ENCODE data around the gene TXNRD2.
"Not testable (repeated sequence)": the region's sequence is repeated elsewhere in the genome, so short reads cannot be mapped to it uniquely, and the experiment has no call there.

TXNRD2 gene

DNA sequence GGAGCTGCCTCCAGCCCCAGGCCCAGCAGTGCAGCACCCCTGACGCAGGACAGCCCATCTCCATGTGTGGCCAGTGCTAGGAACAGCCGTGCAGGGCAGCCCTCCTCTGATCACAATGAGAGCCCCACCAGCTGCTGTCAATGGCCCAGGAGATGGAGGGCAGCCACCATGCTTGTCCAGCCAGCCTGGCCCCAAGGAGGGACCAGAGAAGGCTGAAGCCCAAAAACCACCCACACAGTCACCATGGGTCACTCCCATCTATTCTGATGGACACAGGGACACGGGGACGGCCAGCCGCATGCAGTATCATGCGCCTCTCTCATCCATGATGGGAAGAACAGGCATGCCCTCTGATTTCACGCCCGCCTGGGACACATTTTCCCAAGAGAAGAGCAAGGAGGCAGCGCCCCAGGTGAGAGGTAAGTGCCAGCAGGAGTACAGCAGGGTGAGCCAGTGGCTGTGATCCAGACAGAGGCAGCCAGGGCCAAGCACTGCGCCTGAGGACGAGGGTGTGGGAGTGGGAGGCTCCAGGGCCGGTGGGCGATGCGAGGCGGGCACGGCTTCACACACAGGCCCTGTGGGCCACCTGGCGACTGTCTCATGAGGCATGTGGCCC is 53.4 kb downstream of the TXNRD2 start:
- no peak for DNase-seq (ENCODE audit: low spot score)

GRCh38 chr22:19887256-19887985 is 54.2 kb downstream of the TXNRD2 start:
- no peak for DNase-seq (ENCODE audit: low spot score)

- DNase-seq (ENCODE audit: low spot score), result peak; percentile 68
These were observed 54.9 kb downstream of the TXNRD2 start for GRCh38 chr22:19886605-19887255.

- DNase-seq (ENCODE audit: low spot score), result no peak
These were observed 55.6 kb downstream of the TXNRD2 start for GRCh38 chr22:19885841-19886592.

- no peak for DNase-seq (ENCODE audit: low spot score)
These were observed 56.5 kb downstream of the TXNRD2 start for GRCh38 chr22:19884954-19885751.

- DNase-seq (ENCODE audit: low spot score), result no peak
These were observed 57.3 kb downstream of the TXNRD2 start for GRCh38 chr22:19884161-19884953.

DNA sequence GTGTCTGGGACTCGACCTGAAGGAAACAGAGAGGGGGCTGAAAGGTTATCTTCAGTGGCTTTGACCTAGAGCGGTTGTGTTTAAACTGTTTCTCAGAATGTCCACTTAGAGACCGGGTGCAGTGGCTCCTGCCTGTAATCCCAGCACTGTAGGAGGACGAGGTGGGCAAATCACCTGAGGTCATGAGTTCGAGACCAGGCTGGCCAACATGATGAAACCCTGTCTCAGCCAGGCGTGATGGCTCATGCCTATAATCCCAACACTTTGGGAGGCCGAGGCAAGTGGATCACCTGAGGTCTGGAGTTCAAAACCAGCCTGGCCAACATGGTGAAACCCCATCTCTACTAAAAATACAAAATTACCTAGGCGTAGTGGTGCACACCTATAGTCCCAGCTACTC is 58.2 kb downstream of the TXNRD2 start:
- not testable (repeated sequence) for DNase-seq (ENCODE audit: low spot score)

DNA sequence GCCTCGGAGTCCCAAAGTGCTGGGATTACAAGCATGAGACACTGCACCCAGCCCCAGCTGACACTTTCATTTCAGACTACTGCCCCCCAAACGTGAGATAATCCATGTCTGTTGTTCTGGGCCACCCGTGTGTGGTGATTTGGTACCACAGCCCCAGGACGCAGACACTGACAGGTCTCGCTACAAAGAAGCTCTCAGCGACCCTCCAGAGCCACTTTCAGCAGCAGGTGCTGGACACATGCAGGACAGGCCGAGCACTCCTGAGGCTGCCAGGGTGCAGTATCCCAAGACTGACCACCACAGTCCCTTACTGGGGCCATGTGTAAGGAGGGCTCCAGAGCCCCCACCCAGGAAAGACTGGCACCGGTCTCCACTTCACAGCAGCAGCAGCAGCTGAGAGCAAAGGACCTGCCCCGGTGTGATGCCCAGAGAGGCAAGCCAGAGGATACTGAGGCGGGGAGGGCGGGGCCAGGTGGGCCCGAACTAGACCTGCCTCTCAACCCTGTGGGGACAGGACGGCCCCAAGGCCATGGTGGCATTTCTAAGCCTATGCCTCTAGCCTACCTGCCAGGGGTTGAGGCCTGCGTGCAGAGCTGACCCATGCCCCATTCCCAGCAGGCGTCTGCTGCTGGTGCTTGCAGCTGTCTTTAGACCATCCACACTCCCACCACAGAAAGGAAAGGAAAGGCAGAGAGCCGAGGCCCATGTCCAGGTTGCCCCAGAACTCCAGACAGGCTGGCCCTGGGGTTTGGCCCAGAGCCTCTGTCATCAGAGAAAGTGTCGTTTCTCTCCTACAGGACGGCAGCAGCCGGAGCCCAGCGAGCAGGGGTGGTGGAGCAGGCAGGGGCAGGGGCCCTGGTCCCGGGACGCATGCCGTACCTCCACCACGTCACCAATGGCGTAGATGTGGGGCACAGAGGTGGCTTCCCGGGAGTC is 58.9 kb downstream of the TXNRD2 start:
- DNase-seq (ENCODE audit: low spot score), result no peak

DNA sequence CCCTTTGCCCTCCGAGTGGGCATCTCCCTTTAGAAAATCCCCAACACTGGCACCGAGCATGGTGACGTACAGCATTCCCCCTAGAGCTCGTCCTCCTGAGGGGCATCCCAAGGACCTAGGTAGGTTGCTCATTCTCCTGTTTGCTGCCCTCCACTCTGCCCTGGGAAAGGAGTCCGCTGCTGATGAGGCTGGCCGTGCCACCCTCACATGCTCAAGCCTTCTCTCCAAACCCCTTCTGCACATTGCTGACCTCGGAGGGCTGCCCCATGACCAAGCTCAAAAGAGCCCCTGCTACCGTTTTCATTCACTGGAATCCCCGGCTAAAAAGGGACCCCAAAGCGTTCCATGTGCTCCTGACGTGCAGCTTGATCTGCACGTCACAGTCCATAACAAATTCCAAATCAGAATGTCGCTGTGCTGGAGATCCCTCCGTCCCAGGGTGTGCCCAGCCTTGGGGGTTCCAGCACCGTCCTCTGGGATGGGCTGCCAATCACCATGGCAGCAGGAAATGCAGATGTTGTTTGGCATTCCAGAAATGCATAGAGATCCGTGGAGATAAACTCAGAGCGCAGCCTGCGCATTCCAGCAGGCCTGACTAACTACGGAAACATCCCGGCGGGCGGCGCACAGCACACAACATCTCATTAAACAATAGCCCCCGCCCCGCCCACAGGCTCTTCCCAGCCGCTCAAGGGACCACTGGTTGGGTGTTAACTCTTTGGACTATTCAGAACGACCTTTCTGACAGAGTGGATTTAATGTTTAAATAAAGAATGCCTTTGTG is 60.6 kb downstream of the TXNRD2 start:
- peak; percentile 100 for DNase-seq (ENCODE audit: low spot score)

GRCh38 chr22:19879992-19880785 is 61.4 kb downstream of the TXNRD2 start:
- DNase-seq (ENCODE audit: low spot score), result no peak

DNA sequence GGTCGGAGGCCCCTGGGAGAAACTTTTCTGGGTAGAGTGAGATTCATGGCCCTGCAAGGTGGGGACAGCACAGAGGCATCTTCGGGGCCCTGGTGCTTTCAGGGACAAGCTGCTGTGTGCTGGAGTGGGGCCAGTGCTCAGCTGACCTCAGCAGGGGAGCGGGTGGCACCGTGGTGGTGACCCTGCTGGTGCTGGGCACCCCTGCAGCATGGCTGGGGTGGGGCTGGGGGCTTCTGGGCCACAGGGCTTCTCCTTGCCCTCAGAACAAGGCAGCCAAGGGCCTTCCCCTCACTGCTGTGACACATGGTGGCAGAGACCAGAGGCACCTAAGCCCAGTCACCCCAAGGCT is 62.0 kb downstream of the TXNRD2 start:
- DNase-seq (ENCODE audit: low spot score), result no peak

GRCh38 chr22:19879246-19879570 is 62.4 kb downstream of the TXNRD2 start:
- DNase-seq (ENCODE audit: low spot score), result no peak

DNA sequence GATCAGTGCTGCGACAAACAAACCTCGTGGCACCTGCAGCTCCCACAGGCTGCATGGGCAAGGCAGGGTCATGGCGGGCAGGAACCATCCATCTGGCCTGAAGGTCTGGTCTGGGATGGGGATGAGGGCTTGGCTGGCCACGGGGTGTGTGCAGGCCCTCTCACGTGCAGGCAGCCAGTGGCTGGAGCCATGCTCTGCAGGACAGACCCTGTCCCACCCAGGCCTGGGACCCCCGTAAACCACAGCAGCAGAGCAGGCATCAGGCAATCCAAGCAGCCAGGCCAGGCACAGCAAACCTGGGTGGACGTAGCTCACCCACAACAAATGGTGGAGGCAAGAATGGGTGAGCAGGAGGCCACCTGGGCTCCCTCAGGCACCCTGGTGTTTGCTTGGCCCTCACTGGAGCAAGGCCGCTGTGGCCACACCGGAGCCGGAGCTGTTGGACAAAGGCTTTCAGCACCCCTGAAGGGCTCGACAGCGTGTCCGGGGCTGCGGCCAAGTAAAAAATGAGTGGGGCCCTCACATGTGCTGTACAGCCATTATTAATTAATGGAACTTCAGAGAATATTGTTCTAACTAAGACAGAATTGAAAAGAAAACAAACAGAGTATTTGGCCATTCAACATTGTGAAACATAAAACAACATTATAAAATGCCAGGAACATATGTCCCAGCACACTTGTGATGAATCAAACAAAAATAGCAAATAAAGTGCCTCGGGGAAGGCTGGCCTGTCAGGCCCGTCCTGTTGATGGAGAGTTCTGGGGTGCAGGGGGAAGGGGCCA is 63.0 kb downstream of the TXNRD2 start:
- DNase-seq (ENCODE audit: low spot score), result no peak

GRCh38 chr22:19877626-19878339 is 63.8 kb downstream of the TXNRD2 start:
- DNase-seq (ENCODE audit: low spot score), result no peak

GRCh38 chr22:19876941-19877625 is 64.5 kb downstream of the TXNRD2 start:
- no peak for DNase-seq (ENCODE audit: low spot score)

DNA sequence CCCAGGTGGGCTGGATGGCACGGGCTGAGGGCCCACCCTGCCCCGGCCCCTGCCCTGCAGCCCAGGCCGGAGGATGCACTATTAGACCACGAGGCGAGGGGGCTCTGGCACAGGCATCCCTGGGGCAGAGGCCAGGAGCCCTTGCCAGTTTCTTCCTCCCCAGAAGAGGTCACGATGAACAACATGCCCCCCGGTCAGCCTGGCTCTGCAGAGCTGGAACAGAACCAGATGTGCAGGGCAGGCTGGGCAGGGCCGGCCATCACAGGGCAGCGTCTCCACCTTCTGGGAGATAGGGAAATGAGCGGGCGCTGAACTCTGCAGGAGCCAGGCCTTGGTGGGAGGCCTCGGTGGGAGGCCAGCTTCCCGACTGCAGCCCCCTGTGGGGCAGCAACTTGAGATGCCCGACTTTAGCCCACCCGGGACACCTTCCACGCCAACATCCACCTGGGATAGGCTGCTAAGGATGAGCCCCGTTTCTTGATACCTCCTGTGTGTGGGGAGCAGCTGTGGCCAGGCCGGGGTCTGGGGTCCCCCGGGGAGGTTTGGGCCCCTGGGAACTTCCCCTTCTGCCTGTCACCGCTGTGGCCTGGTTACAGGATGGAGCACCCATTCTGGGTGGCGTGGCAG is 65.2 kb downstream of the TXNRD2 start:
- no peak for DNase-seq (ENCODE audit: low spot score)
